Measurements from ENCODE around the gene FXYD3. TPM values are rescaled to one million over a fixed set of nuclear protein-coding genes. Genes with fewer than 3 reads are reported as not detected.

Gene FXYD3
- total RNA-seq, 4 donors from 2014 or later: 0.26 to 13.4 TPM; not detected in 2

- no peak for DNase-seq
- H3K4me3 ChIP-seq: no peak overlapping the region
- intact Hi-C loops (cut with DNase I; ENCODE audit: low total_unique reads) (no loop called here), in situ Hi-C loops (cut with MboI; ENCODE audit: low sequenced_read_pairs in 4 of 4) (loop anchor here in 2 of 4 donors (5.0 to 10.0 kb wide), 2 partner anchors 70 to 72 kb away; no protein-coding TSS in a partner anchor)
- no peaks in the 10 kb centered on the region for H3K27me3 ChIP-seq
- no peak for ATAC-seq
- TF ChIP-seq CTCF (IDR thresholded peaks at IDR 0.05 in 4 of 5, conservative IDR thresholded peaks at IDR 0.05 in 1 of 5) (no peak), POLR2A (IDR thresholded peaks at IDR 0.05) (no peak)
- peaks cover 42% of the 10 kb centered on the region in 2 donors for H3K4me1 ChIP-seq
- H3K9me3 ChIP-seq: no peaks in the 10 kb centered on the region
- peak overlapping the region; percentile 99 to 100 (median 99) for H3K27ac ChIP-seq
- H3K36me3 ChIP-seq: no peaks in the 10 kb centered on the region
These were observed 21.5 kb downstream of the FXYD3 start for GRCh38 chr19:35136977-35137702.

- Histone ChIP-seq H3K36me3 (no peaks in the 10 kb centered on the region), H3K27ac (peak within 1 kb of the TSS; percentile 99 to 100 (median 99)), H3K4me3 (peak within 1 kb of the TSS; percentile 43 to 73 (median 64)), H3K4me1 (peaks cover 43 to 48% of the 10 kb centered on the region in 2 donors), H3K27me3 (no peaks in the 10 kb centered on the region), H3K9me3 (no peaks in the 10 kb centered on the region)
- intact Hi-C loops (cut with DNase I; ENCODE audit: low total_unique reads) (loop anchor here (2.0 kb wide), 1 partner anchor 94 kb away; no protein-coding TSS in a partner anchor), in situ Hi-C loops (cut with MboI; ENCODE audit: low sequenced_read_pairs in 4 of 4) (loop anchor here in 2 of 4 donors (5.0 to 10.0 kb wide), 2 partner anchors 71 to 74 kb away; no protein-coding TSS in a partner anchor)
- TF ChIP-seq POLR2A (IDR thresholded peaks at IDR 0.05) (no peak), CTCF (IDR thresholded peaks at IDR 0.05 in 4 of 5, conservative IDR thresholded peaks at IDR 0.05 in 1 of 5) (no peak)
- ATAC-seq (peak; percentile 9 to 23), DNase-seq (peak; percentile 51 to 82)
These were observed 22.8 kb downstream of the FXYD3 start, which contains the start of gene FXYD1 for GRCh38 chr19:35138305-35138892. TSS of gene FXYD1 (plus strand) at chr19:35138824. CDS start at chr19:35140080, 1,256 bp downstream.

- Histone ChIP-seq H3K4me1 (peaks cover 40 to 42% of the 10 kb centered on the region in 2 donors), H3K27ac (peak overlapping the region; percentile 99 to 100 (median 99)), H3K36me3 (no peaks in the 10 kb centered on the region), H3K4me3 (peak overlapping the region; percentile 43 to 73 (median 64)), H3K27me3 (no peaks in the 10 kb centered on the region), H3K9me3 (no peaks in the 10 kb centered on the region)
- ATAC-seq (peak; percentile 16 to 22), DNase-seq (peak in 1 of 2 donors; percentile 57)
- no peak for TF ChIP-seq CTCF (IDR thresholded peaks at IDR 0.05 in 4 of 5, conservative IDR thresholded peaks at IDR 0.05 in 1 of 5)
- TF ChIP-seq POLR2A (IDR thresholded peaks at IDR 0.05): no peak
- in situ Hi-C loops (cut with MboI; ENCODE audit: low sequenced_read_pairs in 4 of 4): loop anchor here in 1 of 4 donors (10.0 kb wide), 1 partner anchor 134 kb away; no protein-coding TSS in a partner anchor
- intact Hi-C loops (cut with DNase I; ENCODE audit: low total_unique reads): loop anchor here (2.0 to 10.0 kb wide), 3 partner anchors 128 to 604 kb away; partner anchors contain the start of genes IGFLR1, LIN37, PSENEN and U2AF1L4
These were observed 24.8 kb downstream of the FXYD3 start for GRCh38 chr19:35140207-35140961.

All from gastrocnemius medialis (tissue), 4 donors.